ENCODE measurements around the gene UNC93A.
"Not testable (repeated sequence)": the region's sequence is repeated elsewhere in the genome, so short reads cannot be mapped to it uniquely, and the experiment has no call there.

UNC93A gene

DNA sequence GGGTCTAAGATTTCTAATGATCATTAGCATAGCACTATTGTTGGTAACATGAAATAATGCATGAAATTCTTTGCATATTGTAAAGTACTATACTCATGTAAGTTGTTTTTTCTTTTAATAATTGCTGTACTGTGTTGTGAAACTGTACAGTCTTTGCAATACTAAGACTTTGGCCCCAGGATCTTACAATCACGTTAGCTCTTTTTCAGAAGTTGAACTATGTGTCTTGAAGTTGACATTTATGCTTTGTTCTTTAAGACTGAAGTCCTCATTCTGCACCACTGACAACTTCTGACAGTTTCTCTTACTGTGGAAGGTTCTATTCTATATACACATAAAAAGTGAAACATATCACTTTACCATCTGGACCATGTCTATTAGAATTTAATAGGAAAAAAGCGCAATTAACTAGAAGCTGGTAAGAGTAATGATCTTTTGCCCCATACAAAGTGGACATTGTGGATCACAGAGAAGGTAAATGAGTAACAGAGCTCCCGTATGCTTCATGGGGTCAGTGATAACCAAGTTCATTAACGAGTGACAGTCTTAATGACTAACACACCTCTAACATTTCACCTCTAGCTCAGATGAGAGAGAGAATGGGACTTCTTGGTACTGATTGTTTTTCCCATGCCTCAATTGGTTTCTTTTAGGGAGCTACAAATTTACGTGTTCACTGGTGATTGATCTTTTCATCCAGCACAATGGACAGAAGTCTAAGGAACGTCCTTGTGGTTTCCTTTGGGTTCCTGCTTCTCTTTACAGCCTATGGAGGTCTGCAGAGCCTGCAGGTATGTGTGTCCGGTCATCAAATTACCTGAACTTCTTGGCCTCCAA, at the start of gene UNC93A:
Gene UNC93A, plus strand, starts transcription at position 530 of the 837 bp plus-strand sequence. Its CDS starts 175 bp downstream, at position 705.
- TF ChIP-seq POLR2A (IDR thresholded peaks at IDR 0.05; ENCODE audit: low read depth, low read length): no peak
- FAIRE-seq (no peak), DNase-seq (ENCODE audit: insufficient read length, low spot score) (no peak)

DNA sequence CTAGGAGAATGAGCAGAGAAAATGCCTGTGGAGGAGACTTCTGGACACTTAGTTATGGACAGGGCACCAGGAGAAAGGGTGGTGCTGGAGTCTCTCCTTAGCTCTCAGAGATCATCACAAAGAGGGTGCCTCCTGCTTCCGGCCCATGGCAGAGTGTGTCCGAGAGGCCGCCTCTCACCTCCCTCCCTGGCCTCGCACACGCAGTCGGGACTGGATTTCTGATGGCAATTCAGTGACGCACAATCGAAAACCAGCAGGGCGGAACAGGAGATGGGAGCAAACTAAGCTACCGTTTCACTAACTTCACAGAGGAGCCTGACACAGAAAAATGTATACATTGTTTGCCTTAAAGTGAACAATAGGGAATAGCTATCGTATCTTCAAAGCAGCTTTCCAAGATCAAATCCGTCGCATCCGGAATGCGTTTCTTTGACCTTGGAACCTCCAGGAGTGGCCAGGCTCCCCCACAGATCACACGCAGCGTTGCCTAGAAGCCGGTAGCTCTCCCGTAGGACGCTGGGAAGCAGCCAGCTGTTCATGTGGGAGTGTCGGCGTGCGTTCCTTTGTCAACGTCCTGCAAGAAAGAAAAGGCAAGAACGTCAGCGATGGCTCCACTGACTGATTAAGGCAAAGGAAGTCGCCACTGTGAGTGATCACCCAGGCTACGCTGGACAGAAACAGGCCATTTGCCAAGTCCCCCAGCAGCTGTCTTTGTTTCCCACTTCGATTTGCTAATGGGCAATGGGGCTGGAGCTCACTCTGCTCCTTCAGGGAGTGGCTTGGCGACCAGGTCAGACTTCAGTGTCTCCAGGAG, 49.6 kb upstream of the UNC93A start:
- not testable (repeated sequence) for DNase-seq (ENCODE audit: insufficient read length, low spot score); FAIRE-seq

DNA sequence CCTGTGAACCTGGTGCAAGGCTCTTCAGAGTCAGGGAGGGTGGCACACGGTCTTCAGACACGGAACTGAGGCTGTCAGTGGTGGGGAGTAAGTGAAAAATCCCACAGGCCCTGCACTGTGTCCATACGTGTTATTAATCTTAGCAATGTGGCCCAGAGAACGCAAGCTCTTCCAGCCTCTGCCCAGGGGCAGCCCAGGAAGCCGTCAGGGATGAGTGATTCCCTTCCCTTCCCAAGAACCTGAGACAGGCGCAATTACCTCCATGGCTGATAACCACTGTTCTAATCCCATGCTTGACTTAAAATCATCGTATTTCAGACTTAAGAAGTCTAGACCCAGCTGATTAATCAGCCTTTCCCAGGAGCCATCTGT, 49.0 kb upstream of the UNC93A start:
- FAIRE-seq; DNase-seq (ENCODE audit: insufficient read length, low spot score): not testable (repeated sequence)

DNA sequence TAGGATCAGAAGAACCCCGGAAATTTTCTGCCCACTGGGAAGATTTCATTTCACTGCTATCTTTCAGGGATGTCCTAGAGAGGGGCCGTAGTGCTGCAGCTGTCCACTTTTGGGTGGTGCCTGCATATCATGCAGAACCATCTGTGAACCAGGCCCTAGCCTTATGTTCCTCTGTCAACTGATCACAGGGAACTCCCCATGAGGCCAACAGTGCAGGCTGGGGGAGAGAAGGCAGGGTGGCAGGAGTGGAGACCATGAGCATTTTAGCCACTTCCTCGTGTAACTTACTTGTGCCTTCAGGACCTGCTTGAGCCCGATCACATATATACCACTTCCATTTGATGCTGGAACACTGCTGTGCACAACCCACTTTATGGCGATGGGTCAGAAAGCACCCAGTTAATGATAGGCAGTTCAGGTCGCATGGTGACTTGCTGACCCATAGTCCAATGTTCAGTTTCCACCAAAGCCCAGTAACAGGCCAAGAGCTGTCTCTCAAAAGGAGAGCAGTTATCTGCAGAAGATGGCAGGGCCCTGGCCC, 48.5 kb upstream of the UNC93A start:
- not testable (repeated sequence) for FAIRE-seq; DNase-seq (ENCODE audit: insufficient read length, low spot score)

DNA sequence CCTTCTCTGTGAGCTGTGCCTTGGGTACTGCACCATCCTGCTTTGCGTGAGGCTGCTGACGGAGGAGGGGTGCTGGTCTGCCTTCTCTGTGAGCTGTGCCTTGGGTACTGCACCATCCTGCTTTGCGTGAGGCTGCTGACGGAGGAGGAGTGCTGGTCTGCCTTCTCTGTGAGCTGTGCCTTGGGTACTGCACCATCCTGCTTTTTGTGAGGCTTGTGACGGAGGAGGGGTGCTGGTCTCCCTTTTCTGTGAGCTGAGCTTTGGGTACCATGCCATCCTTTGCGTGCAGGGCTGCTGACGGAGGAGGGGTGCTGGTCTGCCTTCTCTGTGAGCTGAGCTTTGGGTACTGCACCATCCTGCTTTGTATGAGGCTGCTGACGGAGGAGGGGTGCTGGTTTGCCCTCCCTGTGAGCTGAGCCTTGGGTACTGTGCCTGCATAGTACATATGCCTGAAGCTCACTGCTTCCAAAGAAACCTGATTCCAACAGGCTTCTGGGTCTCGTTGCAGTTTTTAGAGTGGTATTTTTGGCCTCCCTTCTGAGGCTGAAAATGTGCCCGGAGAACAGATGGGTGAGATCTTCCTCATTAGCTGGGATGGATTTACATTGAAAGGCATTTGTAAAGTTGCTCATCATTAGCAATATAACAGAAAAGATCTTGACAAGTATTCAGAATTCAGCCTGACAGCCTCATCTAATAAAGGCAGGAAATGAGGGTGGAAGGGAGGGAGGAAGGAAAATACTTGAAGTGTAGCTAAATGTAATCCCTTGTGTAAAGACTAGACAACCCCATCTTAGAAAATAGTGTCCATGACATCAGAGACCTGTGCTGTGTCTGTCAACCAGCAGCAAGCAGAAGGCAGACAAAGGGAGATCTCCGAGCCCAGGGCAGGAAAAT, 46.8 kb upstream of the UNC93A start:
- TF ChIP-seq POLR2A (IDR thresholded peaks at IDR 0.05; ENCODE audit: low read depth, low read length): no peak
- DNase-seq (ENCODE audit: insufficient read length, low spot score) (no peak), FAIRE-seq (no peak)

DNA sequence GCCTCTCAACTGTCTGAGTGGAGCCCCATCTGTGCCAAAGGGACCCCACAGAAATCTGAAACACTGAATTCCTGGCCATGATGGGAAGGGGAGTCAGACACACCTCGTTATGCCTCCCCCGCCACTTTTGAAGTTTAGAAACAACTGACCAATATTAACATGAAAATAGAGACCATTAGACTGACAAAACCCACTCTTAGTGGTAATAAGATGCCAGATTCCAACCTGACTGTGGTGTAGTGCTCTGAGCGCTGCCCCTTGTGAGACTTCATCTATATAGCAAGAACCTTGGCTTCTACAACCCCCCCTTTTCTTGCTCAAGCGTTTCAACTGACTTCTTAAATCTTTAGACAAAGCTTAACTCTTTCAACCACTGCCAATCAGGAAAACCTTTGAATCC, 46.1 kb upstream of the UNC93A start:
- no peak for TF ChIP-seq POLR2A (IDR thresholded peaks at IDR 0.05; ENCODE audit: low read depth, low read length)
- FAIRE-seq (no peak), DNase-seq (ENCODE audit: insufficient read length, low spot score) (no peak)

DNA sequence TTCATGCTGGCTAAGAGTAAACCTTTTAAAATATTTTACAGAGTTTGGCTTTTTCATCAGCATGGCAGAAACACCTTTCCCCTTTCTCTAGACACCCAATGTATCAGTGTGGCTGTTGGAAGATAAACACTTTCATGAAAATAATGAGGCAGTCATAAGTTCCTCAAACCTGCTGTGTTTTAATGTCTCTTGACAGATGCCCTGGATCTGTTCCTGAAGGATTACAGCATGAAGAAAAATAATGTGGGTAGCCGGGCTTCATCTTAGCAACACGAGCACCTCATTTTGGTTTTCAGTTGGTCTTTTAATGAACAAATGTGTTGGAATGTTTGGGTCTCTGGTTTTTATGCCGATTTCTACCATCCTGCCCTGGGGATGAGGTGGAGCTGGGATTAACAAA, 45.5 kb upstream of the UNC93A start:
- FAIRE-seq: no peak
- TF ChIP-seq POLR2A (IDR thresholded peaks at IDR 0.05; ENCODE audit: low read depth, low read length): no peak
- no peak for DNase-seq (ENCODE audit: insufficient read length, low spot score)

DNA sequence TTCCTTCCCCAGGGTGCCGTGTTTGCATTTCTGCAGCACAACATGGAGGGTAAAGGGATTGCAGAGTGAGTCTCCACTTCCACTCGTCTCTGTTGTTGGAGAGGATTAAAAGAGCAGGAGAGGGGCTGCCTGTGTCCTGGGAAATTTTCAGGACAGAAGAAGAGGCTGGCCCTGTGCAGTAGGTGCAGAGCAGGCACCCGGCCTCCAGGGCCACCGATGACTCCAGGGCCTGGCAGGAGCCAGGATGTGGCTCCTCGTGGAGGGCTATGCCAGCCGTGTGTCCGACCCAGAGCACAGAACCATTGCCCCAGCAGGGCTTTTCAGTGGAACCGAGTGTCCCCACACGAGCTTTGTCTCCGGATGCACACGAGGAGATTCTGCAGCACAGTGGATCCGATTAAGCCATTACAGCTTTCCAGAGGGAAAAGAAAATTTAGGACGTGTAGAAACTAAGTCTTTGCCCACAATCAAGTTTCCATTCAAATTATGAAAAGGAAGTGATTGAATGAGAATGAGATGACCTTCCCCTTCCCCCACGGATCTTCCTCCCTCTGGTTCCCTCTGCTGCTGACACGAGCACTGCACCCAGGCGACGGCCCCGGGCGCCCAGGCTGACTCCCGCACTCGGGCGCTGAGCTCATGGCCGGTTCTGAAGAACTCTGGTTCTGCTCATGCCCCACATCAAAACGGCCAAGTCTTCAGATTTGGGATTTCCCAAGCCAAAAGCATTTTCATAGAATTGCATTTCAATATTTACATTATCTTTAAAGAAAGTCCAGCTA, 43.1 kb upstream of the UNC93A start:
- DNase-seq (ENCODE audit: insufficient read length, low spot score): no peak
- no peak for TF ChIP-seq POLR2A (IDR thresholded peaks at IDR 0.05; ENCODE audit: low read depth, low read length)
- FAIRE-seq: no peak

DNA sequence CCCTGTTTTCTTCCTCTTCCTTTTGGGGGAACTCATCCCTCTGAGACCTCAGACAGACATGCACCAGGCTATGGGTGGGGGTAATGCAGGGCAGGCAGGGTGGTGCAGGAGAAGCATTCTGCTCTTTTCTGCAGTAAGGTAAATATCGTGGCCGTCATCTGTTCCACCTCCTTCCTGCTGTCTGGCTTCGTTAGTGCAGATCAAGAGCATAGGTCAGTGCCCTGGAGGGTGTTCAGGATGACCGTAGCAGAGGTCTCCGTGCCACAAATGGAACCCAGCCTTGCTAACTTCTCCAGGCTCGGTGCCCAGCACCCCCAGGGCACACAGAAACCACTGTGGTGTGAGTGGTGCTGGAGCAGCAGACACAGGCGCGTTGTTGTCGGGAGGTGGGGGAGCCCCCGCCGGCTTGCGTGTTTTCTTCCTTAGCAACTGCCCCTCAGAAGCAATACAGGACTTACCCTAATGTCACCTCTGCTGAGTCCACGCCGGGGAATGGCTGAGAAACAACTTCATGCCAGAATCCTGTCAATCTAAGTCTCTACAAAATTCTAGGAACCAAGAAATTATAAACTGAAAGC, 42.1 kb upstream of the UNC93A start:
- not testable (repeated sequence) for DNase-seq (ENCODE audit: insufficient read length, low spot score); FAIRE-seq

DNA sequence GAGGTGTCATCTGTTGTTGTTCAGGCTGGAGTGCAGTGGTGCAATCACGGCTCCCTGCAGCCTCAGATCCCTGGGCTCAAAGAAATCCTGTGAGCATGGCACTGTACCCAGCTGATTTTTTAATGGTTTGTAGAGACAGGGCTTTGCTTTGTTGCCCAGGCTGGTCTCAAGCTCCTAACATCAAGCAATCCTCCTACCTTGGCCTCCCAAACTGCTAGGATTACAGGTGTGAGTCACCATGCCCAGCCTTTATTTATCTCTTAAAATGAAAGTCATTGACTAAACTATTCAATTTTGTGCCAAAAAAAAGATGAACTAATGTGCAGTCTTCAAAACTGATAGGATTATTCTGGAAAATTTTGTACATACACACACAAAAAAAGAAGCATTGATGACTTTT, 38.8 kb upstream of the UNC93A start:
- no peak for TF ChIP-seq POLR2A (IDR thresholded peaks at IDR 0.05; ENCODE audit: low read depth, low read length)
- DNase-seq (ENCODE audit: insufficient read length, low spot score) (no peak), FAIRE-seq (no peak)

DNA sequence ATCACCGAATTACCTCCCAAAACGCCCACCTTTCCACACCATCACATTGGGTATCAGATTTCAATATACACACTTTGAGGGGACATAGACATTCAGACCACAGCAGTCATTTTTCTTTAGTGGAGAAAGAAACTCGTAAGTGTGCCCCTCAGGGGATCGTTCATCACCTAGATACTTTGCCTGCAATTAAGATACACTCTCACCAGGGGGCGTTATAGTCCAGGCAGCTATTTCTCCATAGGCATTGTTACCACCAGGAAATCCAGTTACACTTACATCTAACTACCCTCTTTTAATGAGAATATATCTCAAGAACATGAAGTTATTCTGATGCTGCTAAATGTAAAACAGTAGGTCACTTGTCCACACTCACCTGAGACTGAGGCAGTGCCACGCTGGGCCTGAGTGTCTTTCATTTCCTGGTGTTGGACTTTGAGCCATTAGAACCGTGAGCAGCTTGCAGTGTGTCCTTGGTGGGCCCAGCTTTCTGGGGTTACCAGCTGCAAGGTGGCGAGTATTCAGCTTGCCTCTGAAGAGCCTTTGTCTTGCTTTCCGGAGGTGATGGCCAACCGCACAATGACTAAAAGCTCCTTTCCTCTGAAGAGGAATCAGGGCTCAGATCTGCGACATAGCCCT, 35.1 kb upstream of the UNC93A start:
- FAIRE-seq (no peak), DNase-seq (ENCODE audit: insufficient read length, low spot score) (no peak)
- TF ChIP-seq POLR2A (IDR thresholded peaks at IDR 0.05; ENCODE audit: low read depth, low read length): no peak

DNA sequence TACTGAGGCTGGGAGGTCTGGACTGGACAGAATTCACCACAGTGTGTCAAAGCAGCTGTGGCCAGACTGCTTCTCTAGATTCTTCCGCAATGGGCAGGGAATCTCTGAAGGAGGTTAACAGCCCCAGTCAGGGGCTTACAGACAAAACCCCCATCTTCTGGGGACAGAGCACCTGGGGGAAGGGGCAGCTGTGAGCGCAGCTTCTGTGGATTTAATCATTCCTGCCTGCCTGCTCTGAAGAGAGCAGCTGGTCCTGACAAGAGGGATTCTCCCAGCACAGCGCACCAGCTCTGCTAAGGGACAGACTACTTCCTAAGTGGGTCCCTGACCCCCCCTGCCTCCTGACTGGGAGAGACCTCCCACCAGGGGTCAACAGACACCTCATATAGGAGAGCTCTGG, 32.5 kb upstream of the UNC93A start:
- DNase-seq (ENCODE audit: insufficient read length, low spot score) (no peak), FAIRE-seq (no peak)
- TF ChIP-seq POLR2A (IDR thresholded peaks at IDR 0.05; ENCODE audit: low read depth, low read length): no peak

DNA sequence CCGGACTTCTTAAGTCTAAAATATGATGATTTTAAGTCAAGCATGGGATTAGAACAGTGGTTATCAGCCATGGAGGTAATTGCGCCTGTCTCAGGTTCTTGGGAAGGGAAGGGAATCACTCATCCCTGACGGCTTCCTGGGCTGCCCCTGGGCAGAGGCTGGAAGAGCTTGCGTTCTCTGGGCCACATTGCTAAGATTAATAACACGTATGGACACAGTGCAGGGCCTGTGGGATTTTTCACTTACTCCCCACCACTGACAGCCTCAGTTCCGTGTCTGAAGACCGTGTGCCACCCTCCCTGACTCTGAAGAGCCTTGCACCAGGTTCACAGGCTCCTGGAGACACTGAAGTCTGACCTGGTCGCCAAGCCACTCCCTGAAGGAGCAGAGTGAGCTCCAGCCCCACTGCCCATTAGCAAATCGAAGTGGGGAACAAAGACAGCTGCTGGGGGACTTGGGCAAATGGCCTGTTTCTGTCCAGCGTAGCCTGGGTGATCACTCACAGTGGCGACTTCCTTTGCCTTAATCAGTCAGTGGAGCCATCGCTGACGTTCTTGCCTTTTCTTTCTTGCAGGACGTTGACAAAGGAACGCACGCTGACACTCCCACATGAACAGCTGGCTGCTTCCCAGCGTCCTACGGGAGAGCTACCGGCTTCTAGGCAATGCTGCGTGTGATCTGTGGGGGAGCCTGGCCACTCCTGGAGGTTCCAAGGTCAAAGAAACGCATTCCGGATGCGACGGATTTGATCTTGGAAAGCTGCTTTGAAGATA, 24.9 kb upstream of the UNC93A start:
- FAIRE-seq; DNase-seq (ENCODE audit: insufficient read length, low spot score): not testable (repeated sequence)

Measured in H54 (cell line).